HG02763 (cell line): ENCODE results near the gene SNIP1.
"Not testable (repeated sequence)": the region's sequence is repeated elsewhere in the genome, so short reads cannot be mapped to it uniquely, and the experiment has no call there.

ENCODE experiments used
- ATAC-seq: cut with Tn5 transposase; IDR thresholded peaks from one replicate; pipeline ENCODE4 v1.9.1; 2021; ENCODE audit warnings: mild to moderate bottlenecking, moderate library complexity; ENCODE audit not compliant: unreplicated experiment

SNIP1 gene

DNA sequence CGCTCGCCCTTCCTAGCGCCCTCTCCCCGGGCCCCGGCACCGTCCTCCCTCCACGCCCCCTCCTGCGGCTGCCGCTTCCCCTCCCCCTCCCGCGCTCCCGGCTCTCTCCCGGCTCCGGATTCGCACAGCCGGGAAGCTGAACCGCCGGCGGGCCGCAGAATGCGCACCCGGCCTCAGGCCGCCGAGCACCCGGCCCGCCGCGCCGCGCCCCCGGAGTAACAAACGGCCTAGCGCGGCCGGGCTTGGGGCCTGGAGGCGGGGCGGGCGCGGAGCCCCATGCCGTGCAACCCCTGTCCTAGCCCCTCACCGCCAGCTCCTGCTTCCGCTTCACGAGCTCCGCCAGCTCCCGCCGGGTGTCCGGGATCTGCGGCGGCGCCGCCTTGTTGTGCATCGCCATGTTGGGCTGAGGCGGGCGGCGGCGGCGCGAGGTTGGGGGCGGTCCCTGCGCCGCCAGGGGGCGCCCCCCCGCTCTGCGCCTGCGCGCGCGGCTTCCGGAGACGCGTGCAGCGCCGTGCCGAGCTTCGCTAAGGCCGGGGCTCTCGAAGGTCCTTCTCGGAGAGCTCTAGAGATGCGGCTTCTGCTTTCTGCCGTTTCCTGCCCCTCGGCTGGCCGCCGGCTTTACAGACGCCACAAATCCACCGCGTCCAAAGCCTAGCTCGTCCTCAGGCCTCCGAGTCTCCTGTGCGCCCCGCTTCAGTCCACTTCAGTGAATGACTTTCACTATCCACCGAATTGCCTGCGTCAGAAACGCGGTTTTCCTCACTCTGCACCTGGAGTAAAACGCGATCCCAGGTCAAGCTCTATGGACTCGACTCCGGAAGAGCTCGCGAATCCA is 39.5 kb downstream of the SNIP1 start, which contains the start of gene MEAF6:
TSS of gene MEAF6 (minus strand) at position 417 of the 835 bp plus-strand sequence. CDS start at position 397, 20 bp downstream.
- peak; percentile 93 for ATAC-seq

DNA sequence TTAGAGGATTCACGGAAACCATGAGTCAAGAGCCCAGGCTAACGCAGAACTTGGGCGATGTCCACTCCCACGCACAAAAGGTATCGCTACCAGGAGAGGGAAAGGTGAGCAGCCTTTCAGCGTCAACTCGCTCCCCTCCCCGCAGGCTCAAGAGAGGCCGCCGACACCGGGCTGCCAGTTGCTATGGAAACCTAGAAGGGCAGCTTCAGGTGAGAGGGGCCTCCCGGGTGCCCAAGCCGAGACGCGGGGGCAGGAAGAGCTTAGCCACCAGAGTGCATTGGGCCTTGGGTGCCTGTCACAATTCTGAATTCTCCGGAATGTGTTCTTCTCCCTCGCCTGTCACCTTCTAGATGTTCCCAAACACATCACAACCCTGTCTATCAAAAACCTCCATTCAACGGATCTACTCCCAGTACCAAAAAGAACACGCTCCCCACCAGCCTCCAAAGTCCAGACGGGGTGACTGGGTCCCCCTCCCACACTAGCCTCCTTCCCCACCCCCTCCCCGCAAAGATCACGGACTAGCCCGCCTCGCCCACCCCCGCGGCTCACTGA is 40.2 kb downstream of the SNIP1 start:
- ATAC-seq, result peak; percentile 12

DNA sequence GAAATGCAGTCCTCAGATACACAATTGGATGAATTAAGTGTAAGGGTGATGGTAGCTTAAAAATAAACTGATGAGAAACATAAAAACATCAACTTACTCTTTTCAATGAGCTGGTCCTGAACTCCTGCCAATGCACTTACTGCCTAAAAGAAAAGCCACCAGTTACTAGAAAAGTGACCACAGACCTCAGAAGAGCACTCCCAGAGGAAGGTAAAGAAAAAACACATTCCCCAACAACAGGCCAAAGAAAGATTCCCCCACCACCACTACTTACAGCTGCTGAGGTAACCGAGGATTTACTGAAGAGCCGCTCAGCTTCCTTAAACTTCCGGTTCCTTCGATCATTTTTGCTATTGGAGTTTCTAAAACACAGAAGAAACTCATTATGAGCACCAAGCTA is 44.9 kb downstream of the SNIP1 start:
- ATAC-seq, result no peak

DNA sequence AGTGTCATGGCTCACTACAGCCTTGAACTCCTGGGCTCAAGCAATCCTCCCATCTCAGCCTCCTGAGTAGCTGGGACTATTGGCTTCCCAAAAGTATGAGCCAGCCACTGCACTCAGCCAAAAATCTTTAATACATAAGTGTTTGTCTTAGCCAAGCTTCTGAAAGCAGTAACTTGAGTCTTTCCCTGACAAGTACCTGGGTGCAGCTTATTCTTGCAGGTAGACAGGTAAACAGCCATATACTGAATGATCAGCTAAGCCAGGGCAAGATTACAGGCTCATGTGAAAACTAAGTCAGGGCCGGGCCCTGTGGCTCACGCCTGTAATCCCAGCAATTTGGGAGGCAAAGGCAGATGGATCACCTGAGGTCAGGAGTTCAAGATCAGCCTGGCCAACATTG is 47.4 kb downstream of the SNIP1 start:
- no peak for ATAC-seq

DNA sequence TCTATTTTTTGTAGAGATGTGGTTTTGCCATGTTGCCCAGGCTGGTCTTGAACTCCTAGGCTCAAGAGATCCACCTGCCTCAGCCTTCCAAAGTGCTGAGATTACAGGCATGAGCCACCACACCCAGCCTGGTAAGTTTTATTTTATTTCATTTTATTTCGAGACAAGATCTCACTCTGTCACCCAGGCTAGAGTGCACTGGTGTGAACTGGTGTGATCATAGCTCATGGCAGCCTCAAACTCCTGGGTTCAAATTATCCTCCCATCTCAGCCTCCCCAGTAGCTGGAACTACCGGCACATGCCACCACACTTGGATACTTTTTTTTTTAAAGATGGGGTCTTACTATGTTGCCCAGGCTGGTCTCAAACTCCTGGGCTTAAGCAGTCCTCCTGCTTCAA is 51.3 kb downstream of the SNIP1 start:
- ATAC-seq, result not testable (repeated sequence)

GRCh38 chr1:37502104-37502503 is 52.0 kb downstream of the SNIP1 start:
- no peak for ATAC-seq

DNA sequence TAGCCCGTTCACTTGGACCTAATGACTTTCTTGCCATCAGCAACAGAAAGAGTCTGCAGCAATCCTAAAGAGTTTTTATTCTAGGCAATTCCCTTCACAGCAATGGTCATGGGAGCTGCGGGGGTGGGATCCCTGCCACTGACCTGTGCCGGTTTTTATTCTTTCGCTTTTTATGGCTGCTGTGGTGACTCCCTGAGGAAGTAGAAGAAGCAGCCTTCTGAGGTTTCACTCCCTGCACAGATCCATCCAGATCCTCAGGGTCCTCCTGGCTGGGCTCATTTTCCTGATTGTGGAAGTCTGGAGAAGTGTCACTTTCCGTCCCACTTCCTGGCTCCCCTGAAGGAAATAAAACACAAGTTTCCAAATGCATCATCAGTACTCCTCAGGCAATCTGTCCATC is 52.4 kb downstream of the SNIP1 start:
- ATAC-seq, result no peak

DNA sequence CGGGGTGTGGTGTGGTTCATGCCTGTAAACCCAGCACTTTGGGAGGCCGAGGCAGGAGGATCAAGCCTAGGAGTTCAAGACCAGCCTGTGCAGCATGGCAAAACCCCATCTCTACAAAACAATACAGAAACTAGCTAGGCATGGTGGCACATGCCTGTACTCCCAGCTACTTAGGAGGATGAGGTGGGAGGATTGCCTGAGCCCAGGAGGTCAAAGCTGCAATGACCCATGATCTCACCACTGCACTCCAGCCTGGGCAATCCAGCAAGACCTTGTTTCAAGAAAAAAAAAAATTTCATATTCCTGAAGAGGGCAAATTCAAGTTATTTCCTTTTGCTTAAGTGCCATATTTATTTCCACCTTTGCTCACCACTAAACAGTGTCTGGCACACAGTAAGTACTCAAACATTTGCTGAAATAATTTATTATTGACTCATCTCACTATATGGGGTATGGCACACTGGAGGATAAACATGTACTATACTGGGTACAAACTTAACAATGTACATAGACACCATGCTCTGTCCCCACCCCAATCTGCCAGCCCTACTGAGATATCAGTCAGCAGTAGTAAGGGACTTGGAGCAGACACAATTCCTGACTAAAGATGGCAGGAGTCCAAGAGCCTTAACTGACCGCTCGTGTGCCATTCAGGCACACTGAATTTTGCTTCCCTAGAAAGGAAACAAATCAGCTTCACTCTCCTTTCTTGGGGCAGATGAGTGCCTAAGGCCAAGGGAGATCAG is 55.0 kb downstream of the SNIP1 start:
- no peak for ATAC-seq

- ATAC-seq, result no peak
Measured at GRCh38 chr1:37497832-37498231, 56.3 kb downstream of the SNIP1 start.

GRCh38 chr1:37495875-37496274 is 58.2 kb downstream of the SNIP1 start:
- ATAC-seq, result no peak

DNA sequence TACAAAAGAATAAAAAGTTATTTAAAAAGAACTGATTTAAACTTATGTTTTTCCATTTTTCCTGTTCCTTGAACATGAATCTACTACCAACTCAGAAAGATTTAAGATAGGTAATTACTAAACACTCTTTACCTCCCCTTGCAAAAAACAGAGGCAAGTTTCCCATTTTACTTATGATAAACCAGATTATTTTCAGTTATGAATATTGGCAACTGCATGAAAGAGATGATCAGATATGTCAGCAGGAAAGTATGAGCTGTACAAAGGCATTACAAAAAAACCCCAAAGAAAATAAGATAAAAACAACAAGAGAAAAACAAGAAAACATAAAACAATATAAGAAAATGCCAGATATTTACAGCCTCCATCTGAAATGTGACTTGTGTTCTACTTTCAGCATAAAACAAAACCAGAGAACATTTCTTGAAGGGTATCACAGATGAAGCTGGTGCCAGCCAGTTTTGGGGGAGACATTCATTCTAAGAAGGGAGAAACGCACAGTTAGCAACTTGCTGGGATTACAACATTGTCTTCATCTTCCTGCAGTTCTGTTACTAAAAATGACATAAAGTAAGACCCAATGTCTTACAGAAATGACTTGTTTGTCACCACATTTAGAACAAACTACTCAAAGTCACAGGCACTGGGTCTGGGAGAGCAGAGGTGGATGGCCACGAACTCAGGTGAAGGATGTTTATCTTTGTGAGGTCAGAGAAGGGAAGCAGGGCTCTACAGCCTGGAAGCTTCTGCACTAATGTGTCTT is 60.6 kb downstream of the SNIP1 start:
- no peak for ATAC-seq

- ATAC-seq, result no peak
Measured at GRCh38 chr1:37487619-37487984, 66.5 kb downstream of the SNIP1 start.

DNA sequence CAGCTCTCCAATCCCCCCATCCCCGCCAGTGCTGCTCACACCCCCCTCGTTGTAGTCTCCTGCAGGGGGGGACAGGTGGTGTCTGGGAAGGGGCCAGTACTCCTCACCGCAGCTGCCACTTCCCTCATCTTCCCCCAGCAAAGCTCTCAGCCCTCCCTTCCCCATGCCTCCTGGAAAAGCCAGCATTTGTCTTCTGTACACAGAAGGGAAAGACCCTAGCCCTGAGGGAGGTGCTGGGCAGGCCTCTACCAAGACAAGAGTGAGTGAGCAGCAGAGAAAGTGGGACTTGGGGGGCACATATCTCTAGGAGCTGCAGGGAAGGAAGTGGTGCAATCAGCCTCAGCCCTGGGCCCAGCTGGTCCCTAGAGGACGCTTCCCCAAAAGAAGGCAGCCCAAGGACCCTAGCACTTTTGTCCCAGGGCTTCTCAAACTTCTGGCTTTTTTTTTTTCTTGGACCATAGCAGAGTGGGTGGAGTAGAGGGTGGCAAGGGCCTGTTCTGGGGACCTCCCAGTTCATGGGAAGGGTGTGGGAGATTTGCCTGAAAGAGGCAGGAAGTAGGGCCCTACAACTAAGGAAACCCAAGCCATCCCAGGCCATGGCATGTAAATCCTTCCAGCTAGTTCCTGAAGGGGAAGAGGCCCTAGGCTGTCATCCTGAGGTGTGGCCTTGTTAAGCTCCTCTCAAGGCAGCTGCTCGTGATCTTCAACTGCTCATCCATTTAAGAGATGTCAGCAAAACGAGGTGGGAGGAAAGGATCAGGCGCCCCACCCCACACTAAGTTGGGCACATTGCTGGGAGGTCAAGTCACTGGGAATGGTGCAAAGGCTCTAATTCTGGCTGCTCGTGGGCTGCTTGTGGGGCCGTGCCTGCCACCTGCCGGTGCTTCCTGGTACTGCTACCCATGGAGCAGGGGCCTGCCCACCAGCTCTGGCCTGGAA is 67.1 kb downstream of the SNIP1 start:
- no peak for ATAC-seq

DNA sequence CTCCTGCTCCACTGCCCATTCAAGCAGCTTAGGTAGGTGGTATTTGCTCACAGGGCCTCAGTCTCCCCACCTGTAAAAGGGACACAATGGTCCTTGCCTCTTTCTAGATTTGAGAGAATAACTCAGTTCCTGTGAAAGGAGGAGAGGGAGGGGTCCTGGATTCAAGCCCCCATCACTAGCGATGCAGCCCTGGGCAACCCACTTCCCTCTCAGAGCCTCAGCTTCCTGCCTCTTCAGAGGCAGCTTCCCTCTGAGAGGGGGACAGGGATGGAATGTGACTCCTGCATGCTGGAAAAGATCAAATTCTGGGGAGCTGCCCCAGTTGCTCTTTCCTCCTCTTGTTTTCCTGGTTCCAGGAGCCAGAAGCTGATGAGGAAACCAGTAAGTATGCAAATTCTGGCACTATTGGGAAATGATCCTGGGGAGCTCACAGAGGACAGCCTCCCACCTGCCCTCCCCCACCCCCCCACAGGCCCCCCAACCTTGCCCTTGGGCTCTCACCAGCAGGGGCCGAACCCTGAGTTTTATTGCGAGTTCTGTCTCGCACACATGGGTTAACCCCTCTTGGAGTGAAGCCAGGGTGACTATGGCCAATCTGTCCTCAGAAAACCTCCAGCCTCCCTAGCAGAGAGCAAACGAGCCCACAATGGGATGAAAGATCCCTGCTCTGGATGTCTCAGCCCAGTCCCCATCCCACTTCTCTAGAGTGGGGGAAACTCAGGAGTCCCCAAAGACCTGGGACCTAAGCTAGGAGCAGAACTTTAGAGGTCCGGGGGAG is 68.0 kb downstream of the SNIP1 start:
- no peak for ATAC-seq
